ENCODE results near the gene MAP2K5. TPM values are rescaled to one million over a fixed set of nuclear protein-coding genes. Genes with fewer than 3 reads are reported as not detected.

Gene MAP2K5
- total RNA-seq, 1 donor from 2014 or later, result 29.8 TPM

- no peak for DNase-seq (ENCODE audit: low spot score in 2 of 2, unreplicated experiment in 2 of 2)
- Mint-ChIP-seq H3K4me3 (no peak overlapping the region), H3K27me3 (ENCODE audit: low read depth) (peaks cover 90% of the 10 kb centered on the region), H3K4me1 (peaks cover 33% of the 10 kb centered on the region), H3K36me3 (no peaks in the 10 kb centered on the region), H3K9me3 (no peaks in the 10 kb centered on the region), H3K27ac (no peak overlapping the region)
- TF ChIP-seq, protein P1, sequence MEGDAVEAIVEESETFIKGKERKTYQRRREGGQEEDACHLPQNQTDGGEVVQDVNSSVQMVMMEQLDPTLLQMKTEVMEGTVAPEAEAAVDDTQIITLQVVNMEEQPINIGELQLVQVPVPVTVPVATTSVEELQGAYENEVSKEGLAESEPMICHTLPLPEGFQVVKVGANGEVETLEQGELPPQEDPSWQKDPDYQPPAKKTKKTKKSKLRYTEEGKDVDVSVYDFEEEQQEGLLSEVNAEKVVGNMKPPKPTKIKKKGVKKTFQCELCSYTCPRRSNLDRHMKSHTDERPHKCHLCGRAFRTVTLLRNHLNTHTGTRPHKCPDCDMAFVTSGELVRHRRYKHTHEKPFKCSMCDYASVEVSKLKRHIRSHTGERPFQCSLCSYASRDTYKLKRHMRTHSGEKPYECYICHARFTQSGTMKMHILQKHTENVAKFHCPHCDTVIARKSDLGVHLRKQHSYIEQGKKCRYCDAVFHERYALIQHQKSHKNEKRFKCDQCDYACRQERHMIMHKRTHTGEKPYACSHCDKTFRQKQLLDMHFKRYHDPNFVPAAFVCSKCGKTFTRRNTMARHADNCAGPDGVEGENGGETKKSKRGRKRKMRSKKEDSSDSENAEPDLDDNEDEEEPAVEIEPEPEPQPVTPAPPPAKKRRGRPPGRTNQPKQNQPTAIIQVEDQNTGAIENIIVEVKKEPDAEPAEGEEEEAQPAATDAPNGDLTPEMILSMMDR (IDR thresholded peaks at IDR 0.05; ENCODE audit: unreplicated experiment), result no peak
Observed at GRCh38 chr15:67832031-67832551, 289.6 kb downstream of the MAP2K5 start.

GRCh38 chr15:67832897-67833709 lies 290.6 kb downstream of the MAP2K5 start:
- TF ChIP-seq, protein P1 (IDR thresholded peaks at IDR 0.05; ENCODE audit: unreplicated experiment), result no peak
- Mint-ChIP-seq H3K27ac (no peak overlapping the region), H3K27me3 (ENCODE audit: low read depth) (peaks cover 91% of the 10 kb centered on the region), H3K9me3 (no peaks in the 10 kb centered on the region), H3K4me3 (peak overlapping the region; percentile 67), H3K36me3 (no peaks in the 10 kb centered on the region), H3K4me1 (peaks cover 34% of the 10 kb centered on the region)
- no peak for DNase-seq (ENCODE audit: low spot score in 2 of 2, unreplicated experiment in 2 of 2)

DNA sequence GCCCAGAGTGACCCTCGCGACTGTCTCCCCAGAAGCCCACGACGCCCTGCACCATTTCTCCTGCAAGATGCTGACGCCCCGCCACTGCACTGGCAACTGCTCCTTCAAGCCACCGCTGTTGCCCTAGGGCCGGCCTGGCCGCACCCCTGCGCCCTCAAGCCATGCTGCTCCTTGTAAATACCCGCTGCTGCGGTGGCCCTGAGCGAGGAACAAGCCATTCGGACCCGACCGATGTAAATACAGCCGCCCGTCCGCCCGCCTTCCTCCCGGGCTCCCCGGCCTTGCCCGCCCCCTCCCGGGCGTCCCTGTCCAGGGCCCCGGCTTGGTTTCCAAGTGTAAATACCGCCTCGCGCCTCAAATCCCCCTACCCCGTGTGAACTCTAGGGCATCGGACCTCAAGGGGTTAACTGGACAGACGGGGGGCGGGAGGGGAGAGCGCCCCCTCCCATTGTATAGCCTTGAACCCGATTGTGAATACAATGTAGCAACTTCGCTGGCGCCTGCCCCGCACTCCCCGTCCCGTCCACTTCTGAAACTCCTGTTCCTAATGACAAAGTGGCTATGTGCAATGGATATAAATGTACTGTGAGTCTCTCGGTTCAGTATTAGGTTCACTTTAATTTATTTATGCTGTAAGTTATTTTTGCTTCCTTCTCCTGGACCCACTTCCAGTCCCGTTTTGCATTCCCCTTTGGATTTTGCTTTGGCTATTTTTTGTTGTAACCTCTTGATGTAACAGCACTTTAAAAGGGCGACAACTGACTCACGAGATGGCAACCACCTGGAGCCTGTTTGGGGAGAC lies 291.4 kb downstream of the MAP2K5 start:
- TF ChIP-seq, protein P1 (IDR thresholded peaks at IDR 0.05; ENCODE audit: unreplicated experiment), result peak; percentile 60
- Mint-ChIP-seq H3K9me3 (no peaks in the 10 kb centered on the region), H3K36me3 (no peaks in the 10 kb centered on the region), H3K27ac (no peak overlapping the region), H3K27me3 (ENCODE audit: low read depth) (peaks cover 82% of the 10 kb centered on the region), H3K4me3 (peak overlapping the region; percentile 67), H3K4me1 (peaks cover 39% of the 10 kb centered on the region)
- no peak for DNase-seq (ENCODE audit: low spot score in 2 of 2, unreplicated experiment in 2 of 2)

GRCh38 chr15:67834581-67835296 lies 292.2 kb downstream of the MAP2K5 start:
- DNase-seq (ENCODE audit: low spot score in 2 of 2, unreplicated experiment in 2 of 2), result no peak
- peaks cover 38% of the 10 kb centered on the region for H3K4me1 Mint-ChIP-seq
- H3K9me3 Mint-ChIP-seq, result no peaks in the 10 kb centered on the region
- H3K27me3 Mint-ChIP-seq (ENCODE audit: low read depth), result peaks cover 75% of the 10 kb centered on the region
- H3K4me3 Mint-ChIP-seq, result peak overlapping the region; percentile 57
- no peak overlapping the region for H3K27ac Mint-ChIP-seq
- no peaks in the 10 kb centered on the region for H3K36me3 Mint-ChIP-seq
- TF ChIP-seq, protein P1 (IDR thresholded peaks at IDR 0.05; ENCODE audit: unreplicated experiment), result no peak
